Measurements from ENCODE around the gene PLSCR5. TPM values are rescaled to one million over a fixed set of nuclear protein-coding genes. Genes with fewer than 3 reads are reported as not detected.
A peak's percentile ranks its signal among the peaks of the same experiment; 100 is the strongest.

The PLSCR5 gene
- total RNA-seq, 4 donors from 2014 or later, result not detected

DNA sequence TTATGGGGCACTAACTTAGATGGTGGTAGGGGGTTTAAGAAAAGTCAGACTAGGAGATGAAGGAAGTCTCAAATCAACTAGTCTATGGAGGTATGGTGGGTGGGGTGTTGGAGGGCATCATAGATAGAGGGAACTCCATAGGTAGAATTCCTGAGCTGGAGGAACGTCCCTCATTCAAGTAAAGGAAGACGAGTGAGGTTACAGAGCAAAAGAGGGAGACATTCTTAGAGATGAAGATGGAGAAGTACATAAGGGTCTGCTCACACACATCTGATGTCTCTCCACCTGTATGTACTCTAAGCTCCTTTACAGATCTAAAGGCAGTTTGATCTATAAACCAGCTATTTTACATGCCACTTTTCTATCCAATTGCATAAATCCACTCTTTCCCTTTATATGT, 62.2 kb downstream of the PLSCR5 start:
- WGBS, 2 donors, result 40 to 64% methylated on average over 2 of the region's 2 CpGs
- H3K36me3 ChIP-seq, result peaks cover 0 to 3% (median 0%) of the 10 kb centered on the region in 3 donors

GRCh38 chr3:146542179-146542578, 63.0 kb downstream of the PLSCR5 start:
- TF ChIP-seq, protein P1, sequence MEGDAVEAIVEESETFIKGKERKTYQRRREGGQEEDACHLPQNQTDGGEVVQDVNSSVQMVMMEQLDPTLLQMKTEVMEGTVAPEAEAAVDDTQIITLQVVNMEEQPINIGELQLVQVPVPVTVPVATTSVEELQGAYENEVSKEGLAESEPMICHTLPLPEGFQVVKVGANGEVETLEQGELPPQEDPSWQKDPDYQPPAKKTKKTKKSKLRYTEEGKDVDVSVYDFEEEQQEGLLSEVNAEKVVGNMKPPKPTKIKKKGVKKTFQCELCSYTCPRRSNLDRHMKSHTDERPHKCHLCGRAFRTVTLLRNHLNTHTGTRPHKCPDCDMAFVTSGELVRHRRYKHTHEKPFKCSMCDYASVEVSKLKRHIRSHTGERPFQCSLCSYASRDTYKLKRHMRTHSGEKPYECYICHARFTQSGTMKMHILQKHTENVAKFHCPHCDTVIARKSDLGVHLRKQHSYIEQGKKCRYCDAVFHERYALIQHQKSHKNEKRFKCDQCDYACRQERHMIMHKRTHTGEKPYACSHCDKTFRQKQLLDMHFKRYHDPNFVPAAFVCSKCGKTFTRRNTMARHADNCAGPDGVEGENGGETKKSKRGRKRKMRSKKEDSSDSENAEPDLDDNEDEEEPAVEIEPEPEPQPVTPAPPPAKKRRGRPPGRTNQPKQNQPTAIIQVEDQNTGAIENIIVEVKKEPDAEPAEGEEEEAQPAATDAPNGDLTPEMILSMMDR (IDR thresholded peaks at IDR 0.05), result no peak
- TF ChIP-seq POLR2A (IDR thresholded peaks at IDR 0.05) (no peak), EP300 (IDR thresholded peaks at IDR 0.05) (peak in 1 of 2 donors; percentile 55)
- Histone ChIP-seq H3K4me3 (peak overlapping the region in 2 of 4 donors; percentile 11 to 71), H3K36me3 (peaks cover 0 to 3% (median 0%) of the 10 kb centered on the region in 3 donors), H3K4me1 (peaks cover 0 to 56% (median 26%) of the 10 kb centered on the region in 4 donors), H3K27me3 (no peaks in the 10 kb centered on the region), H3K27ac (peak overlapping the region in 3 of 4 donors; percentile 5 to 98 (median 96)), H3K9me3 (no peaks in the 10 kb centered on the region)
- WGBS, 2 donors, result 64 to 66% methylated on average over 2 of the region's 2 CpGs
- DNase-seq (ENCODE audit: low spot score in 2 of 2), result no peak

More for the DNA sequence above, 62.2 kb downstream of the PLSCR5 start:
- DNase-seq (ENCODE audit: low spot score in 2 of 2), result no peak
- H3K27ac ChIP-seq, result peak overlapping the region; percentile 19 to 98 (median 96)
- H3K9me3 ChIP-seq, result no peaks in the 10 kb centered on the region
- peaks cover 0 to 52% (median 24%) of the 10 kb centered on the region in 4 donors for H3K4me1 ChIP-seq
- TF ChIP-seq POLR2A (IDR thresholded peaks at IDR 0.05), result no peak
- TF ChIP-seq, protein P1 (IDR thresholded peaks at IDR 0.05), result no peak
- no peak for TF ChIP-seq EP300 (IDR thresholded peaks at IDR 0.05)
- no peaks in the 10 kb centered on the region for H3K27me3 ChIP-seq
- H3K4me3 ChIP-seq, result peak overlapping the region; percentile 70 to 85 (median 72)

DNA sequence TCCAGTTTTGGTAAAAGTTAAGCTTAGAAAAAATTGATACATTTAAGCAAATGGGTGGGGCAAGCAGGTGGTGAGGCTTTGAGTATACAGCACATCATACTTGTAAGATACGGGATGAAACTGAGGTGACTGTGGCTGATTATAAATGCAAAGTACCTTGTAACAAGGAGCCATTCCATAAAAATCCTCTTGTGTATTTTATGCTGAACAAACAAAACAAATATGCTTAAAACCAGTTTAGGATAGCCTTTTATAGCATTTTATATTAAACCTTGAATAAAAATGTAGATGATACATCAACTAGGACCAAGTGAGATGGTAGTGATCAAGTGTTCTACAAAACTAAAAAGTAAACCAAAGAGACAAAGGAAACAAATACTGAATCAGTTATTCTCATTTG, 64.2 kb downstream of the PLSCR5 start:
- TF ChIP-seq EP300 (IDR thresholded peaks at IDR 0.05) (no peak), POLR2A (IDR thresholded peaks at IDR 0.05) (no peak)
- TF ChIP-seq, protein P1 (IDR thresholded peaks at IDR 0.05), result no peak
- H3K27ac ChIP-seq, result peak overlapping the region in 3 of 4 donors; percentile 25 to 98 (median 96)
- no peak for DNase-seq (ENCODE audit: low spot score in 2 of 2)
- H3K9me3 ChIP-seq, result no peaks in the 10 kb centered on the region
- H3K36me3 ChIP-seq, result peaks cover 0 to 3% (median 0%) of the 10 kb centered on the region in 3 donors
- no peaks in the 10 kb centered on the region for H3K27me3 ChIP-seq
- WGBS, 2 donors, result 70% methylated on average over 1 of the region's 1 CpG
- H3K4me3 ChIP-seq, result peak overlapping the region in 1 of 4 donors; percentile 71
- H3K4me1 ChIP-seq, result peaks cover 0 to 68% (median 34%) of the 10 kb centered on the region in 4 donors

GRCh38 chr3:146540236-146540635, 64.9 kb downstream of the PLSCR5 start:
- Histone ChIP-seq H3K4me3 (no peak overlapping the region), H3K27ac (peak overlapping the region in 3 of 4 donors; percentile 25 to 98 (median 96)), H3K4me1 (peaks cover 0 to 70% (median 34%) of the 10 kb centered on the region in 4 donors), H3K9me3 (no peaks in the 10 kb centered on the region), H3K27me3 (no peaks in the 10 kb centered on the region), H3K36me3 (peaks cover 0 to 3% (median 0%) of the 10 kb centered on the region in 3 donors)
- TF ChIP-seq EP300 (IDR thresholded peaks at IDR 0.05) (no peak), POLR2A (IDR thresholded peaks at IDR 0.05) (no peak)
- TF ChIP-seq, protein P1 (IDR thresholded peaks at IDR 0.05), result no peak
- 29 to 37% methylated on average over 1 of the region's 1 CpG for WGBS, 2 donors
- DNase-seq (ENCODE audit: low spot score in 2 of 2), result no peak

- TF ChIP-seq, protein P1 (IDR thresholded peaks at IDR 0.05), result no peak
- TF ChIP-seq EP300 (IDR thresholded peaks at IDR 0.05) (no peak), POLR2A (IDR thresholded peaks at IDR 0.05) (no peak)
Measured at GRCh38 chr3:146539315-146539714, 65.8 kb downstream of the PLSCR5 start.

More at GRCh38 chr3:146539315-146539714, 65.8 kb downstream of the PLSCR5 start:
- H3K4me3 ChIP-seq, result no peak overlapping the region
- peak overlapping the region in 2 of 4 donors; percentile 96 to 98 for H3K27ac ChIP-seq
- DNase-seq (ENCODE audit: low spot score in 2 of 2), result no peak
- H3K9me3 ChIP-seq, result no peaks in the 10 kb centered on the region
- H3K27me3 ChIP-seq, result no peaks in the 10 kb centered on the region
- WGBS, 2 donors, result 58 to 60% methylated on average over 3 of the region's 3 CpGs
- H3K4me1 ChIP-seq, result peaks cover 0 to 70% (median 34%) of the 10 kb centered on the region in 4 donors
- peaks cover 0 to 3% (median 0%) of the 10 kb centered on the region in 3 donors for H3K36me3 ChIP-seq

Measured in tibial nerve (tissue), 4 donors.